ENCODE measurements around the gene SNTG2.

- no peak for TF ChIP-seq POLR2A (IDR thresholded peaks at IDR 0.05)
- no peak for TF ChIP-seq CTCF (IDR thresholded peaks at IDR 0.05)
These were observed 67.2 kb downstream of the SNTG2 start for GRCh38 chr2:1017827-1018226.
